ENCODE measurements around the gene TCEAL1. TPM values are rescaled to one million over a fixed set of nuclear protein-coding genes. Genes with fewer than 3 reads are reported as not detected.

Gene TCEAL1
- total and polyA plus RNA-seq, 2 of the 13 experiments (the other 11 are each of a cell fraction or from before 2014, with no cell fraction given) = 11.2 to 14.8 TPM

DNA sequence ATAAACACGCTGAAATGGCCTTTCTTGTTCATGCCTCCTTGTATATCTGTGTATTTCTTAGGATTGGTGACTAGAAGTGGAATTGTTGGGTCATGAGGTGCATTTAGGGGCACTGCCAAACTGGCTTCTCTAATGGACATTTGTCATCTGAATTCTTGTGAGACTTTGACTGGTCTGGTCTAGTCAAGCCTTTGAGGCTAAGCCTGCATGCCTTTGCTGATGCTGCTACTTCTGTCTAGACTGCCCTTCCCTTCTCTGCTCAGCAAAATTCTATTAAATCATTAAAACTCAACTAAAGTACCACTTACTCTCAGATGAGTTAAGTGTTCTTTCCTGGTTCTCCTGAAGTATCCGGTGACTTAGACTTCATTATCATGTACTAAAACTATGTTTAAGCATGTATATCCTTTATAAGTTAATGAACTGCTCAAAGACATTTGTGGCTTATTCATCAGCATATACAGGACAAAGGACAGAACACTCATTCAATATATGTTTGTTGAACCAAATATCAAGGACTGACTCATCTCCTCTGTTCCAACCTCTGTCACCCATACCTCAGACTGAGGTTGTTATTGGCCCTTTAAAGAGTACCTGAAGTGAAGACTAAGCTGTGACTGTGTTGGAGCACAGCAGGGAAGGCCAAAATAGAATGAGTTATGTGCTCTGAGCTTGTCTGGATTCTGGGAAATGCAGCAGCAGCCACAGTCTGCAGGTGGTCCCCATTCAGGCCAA lies 9.0 kb downstream of the TCEAL1 start:
- Histone ChIP-seq H3K9me3 (ENCODE audit: low read length) (no peaks in the 10 kb centered on the region), H3K4me2 (ENCODE audit: low read depth, low read length) (no peak overlapping the region), H2AFZ (ENCODE audit: low read length) (no peak overlapping the region), H3K79me2 (ENCODE audit: insufficient read depth, low read length) (no peaks in the 10 kb centered on the region), H3K27me3 (ENCODE audit: control insufficient read depth in 1 of 2, insufficient read depth in 2 of 2, low read length in 2 of 2) (no peaks in the 10 kb centered on the region), H3K4me3 (replicated peaks in 1 of 3; ENCODE audit: insufficient read depth in 1 of 3, low read depth in 2 of 3, low read length in 3 of 3) (no peak overlapping the region), H3K36me3 (replicated peaks in 1 of 2; ENCODE audit: control insufficient read depth in 1 of 2, insufficient read depth in 2 of 2, low read length in 2 of 2) (no peaks in the 10 kb centered on the region), H3K4me1 (ENCODE audit: insufficient read depth, low read length) (peaks cover 1% of the 10 kb centered on the region), H4K20me1 (ENCODE audit: insufficient read depth, low read length) (no peaks in the 10 kb centered on the region), H3K27ac (ENCODE audit: extremely low read length, insufficient read depth, low read length) (no peak overlapping the region), H3K9ac (ENCODE audit: insufficient read depth, low read depth, low read length) (no peak overlapping the region)
- intact Hi-C loops (cut with micrococcal nuclease; ENCODE audit: unreplicated experiment) = no loop called here
- FAIRE-seq (peak; percentile 15), DNase-seq (ENCODE audit: low spot score) (no peak), ATAC-seq (no peak; the same call in 2 of the 3 replicates)
- ChIA-PET POLR2A (no interaction called here), CTCF (ENCODE audit: low intra/inter-chr PET ratio, low total read pairs) (no interaction called here)
- BruUV-seq (replicated peaks) = no TSS peak
- 0% methylated on average over 2 of the region's 2 CpGs for WGBS (ENCODE audit: low lambda C conversion rate)
- in situ Hi-C loops (cut with HindIII; ENCODE audit: extremely low pct_ligation_motif_present, low pct_unique_long_range_greater_than_20kb) = no loop called here
- TF ChIP-seq HNF4G (IDR thresholded peaks at IDR 0.05; ENCODE audit: borderline replicate concordance, low read depth, low read length) (no peak), HNF4G (CRISPR knock-in tag; IDR thresholded peaks at IDR 0.05; ENCODE audit: borderline replicate concordance, low read depth) (no peak), ZNF720 (CRISPR knock-in tag; IDR thresholded peaks at IDR 0.05) (no peak), CBX5 (CRISPR knock-in tag; IDR thresholded peaks at IDR 0.05; ENCODE audit: borderline replicate concordance) (no peak), ZNF546 (CRISPR knock-in tag; conservative IDR thresholded peaks at IDR 0.05) (no peak), MZF1 (CRISPR knock-in tag; IDR thresholded peaks at IDR 0.05; ENCODE audit: borderline replicate concordance) (no peak), TRIM24 (CRISPR knock-in tag; IDR thresholded peaks at IDR 0.05) (no peak), MTF1 (CRISPR knock-in tag; IDR thresholded peaks at IDR 0.05) (no peak), ZNF619 (CRISPR knock-in tag; IDR thresholded peaks at IDR 0.05) (no peak)
- TF ChIP-seq, protein P1, sequence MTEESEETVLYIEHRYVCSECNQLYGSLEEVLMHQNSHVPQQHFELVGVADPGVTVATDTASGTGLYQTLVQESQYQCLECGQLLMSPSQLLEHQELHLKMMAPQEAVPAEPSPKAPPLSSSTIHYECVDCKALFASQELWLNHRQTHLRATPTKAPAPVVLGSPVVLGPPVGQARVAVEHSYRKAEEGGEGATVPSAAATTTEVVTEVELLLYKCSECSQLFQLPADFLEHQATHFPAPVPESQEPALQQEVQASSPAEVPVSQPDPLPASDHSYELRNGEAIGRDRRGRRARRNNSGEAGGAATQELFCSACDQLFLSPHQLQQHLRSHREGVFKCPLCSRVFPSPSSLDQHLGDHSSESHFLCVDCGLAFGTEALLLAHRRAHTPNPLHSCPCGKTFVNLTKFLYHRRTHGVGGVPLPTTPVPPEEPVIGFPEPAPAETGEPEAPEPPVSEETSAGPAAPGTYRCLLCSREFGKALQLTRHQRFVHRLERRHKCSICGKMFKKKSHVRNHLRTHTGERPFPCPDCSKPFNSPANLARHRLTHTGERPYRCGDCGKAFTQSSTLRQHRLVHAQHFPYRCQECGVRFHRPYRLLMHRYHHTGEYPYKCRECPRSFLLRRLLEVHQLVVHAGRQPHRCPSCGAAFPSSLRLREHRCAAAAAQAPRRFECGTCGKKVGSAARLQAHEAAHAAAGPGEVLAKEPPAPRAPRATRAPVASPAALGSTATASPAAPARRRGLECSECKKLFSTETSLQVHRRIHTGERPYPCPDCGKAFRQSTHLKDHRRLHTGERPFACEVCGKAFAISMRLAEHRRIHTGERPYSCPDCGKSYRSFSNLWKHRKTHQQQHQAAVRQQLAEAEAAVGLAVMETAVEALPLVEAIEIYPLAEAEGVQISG (CRISPR knock-in tag; IDR thresholded peaks at IDR 0.05) = no peak
- TF ChIP-seq, protein P2, sequence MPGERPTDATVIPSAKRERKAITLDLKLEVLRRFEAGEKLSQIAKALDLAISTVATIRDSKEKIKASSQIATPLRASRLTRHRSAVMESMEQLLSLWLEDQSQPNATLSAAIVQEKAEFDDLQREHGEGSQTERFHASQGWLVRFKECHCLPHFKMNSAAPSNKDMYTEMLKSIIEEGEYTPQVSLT (CRISPR knock-in tag; IDR thresholded peaks at IDR 0.05; ENCODE audit: borderline replicate concordance, low read depth) = no peak
- TF ChIP-seq, protein P3, sequence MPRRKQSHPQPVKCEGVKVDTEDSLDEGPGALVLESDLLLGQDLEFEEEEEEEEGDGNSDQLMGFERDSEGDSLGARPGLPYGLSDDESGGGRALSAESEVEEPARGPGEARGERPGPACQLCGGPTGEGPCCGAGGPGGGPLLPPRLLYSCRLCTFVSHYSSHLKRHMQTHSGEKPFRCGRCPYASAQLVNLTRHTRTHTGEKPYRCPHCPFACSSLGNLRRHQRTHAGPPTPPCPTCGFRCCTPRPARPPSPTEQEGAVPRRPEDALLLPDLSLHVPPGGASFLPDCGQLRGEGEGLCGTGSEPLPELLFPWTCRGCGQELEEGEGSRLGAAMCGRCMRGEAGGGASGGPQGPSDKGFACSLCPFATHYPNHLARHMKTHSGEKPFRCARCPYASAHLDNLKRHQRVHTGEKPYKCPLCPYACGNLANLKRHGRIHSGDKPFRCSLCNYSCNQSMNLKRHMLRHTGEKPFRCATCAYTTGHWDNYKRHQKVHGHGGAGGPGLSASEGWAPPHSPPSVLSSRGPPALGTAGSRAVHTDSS (CRISPR knock-in tag; conservative IDR thresholded peaks at IDR 0.05) = no peak
- TF ChIP-seq, protein P4, sequence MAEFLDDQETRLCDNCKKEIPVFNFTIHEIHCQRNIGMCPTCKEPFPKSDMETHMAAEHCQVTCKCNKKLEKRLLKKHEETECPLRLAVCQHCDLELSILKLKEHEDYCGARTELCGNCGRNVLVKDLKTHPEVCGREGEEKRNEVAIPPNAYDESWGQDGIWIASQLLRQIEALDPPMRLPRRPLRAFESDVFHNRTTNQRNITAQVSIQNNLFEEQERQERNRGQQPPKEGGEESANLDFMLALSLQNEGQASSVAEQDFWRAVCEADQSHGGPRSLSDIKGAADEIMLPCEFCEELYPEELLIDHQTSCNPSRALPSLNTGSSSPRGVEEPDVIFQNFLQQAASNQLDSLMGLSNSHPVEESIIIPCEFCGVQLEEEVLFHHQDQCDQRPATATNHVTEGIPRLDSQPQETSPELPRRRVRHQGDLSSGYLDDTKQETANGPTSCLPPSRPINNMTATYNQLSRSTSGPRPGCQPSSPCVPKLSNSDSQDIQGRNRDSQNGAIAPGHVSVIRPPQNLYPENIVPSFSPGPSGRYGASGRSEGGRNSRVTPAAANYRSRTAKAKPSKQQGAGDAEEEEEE (CRISPR knock-in tag; IDR thresholded peaks at IDR 0.05; ENCODE audit: borderline replicate concordance) = no peak
- TF ChIP-seq, protein P5, sequence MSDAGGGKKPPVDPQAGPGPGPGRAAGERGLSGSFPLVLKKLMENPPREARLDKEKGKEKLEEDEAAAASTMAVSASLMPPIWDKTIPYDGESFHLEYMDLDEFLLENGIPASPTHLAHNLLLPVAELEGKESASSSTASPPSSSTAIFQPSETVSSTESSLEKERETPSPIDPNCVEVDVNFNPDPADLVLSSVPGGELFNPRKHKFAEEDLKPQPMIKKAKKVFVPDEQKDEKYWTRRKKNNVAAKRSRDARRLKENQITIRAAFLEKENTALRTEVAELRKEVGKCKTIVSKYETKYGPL (CRISPR knock-in tag; IDR thresholded peaks at IDR 0.05) = no peak
